HEK293 (cell line): ENCODE data around the gene TAF12.

ENCODE experiments used
- BCL11B ChIP-seq: fragments of 450-650 bp; formaldehyde crosslinking; IDR thresholded peaks from 2 replicates; pipeline ENCODE4 v1.5.1; 2016; ENCODE audit warnings: low read depth, missing biosample characterization, missing genetic modification characterization
- EGR2 ChIP-seq: fragments of 450-650 bp; formaldehyde crosslinking; IDR thresholded peaks from 2 replicates; pipeline ENCODE4 v1.5.1; 2016; ENCODE audit warnings: low read depth, missing biosample characterization, missing genetic modification characterization
- GLIS2 ChIP-seq: fragments of 450-650 bp; formaldehyde crosslinking; IDR thresholded peaks from 2 replicates; pipeline ENCODE4 v1.5.1; 2016; ENCODE audit warnings: missing biosample characterization, missing genetic modification characterization
- HOXD13 ChIP-seq: sonication (generic); formaldehyde crosslinking; IDR thresholded peaks from 2 replicates; pipeline ENCODE4 v1.8.0; 2022; ENCODE audit warnings: missing genetic modification reagents, borderline replicate concordance
- KLF8 ChIP-seq: fragments of 450-650 bp; formaldehyde crosslinking; IDR thresholded peaks from 2 replicates; pipeline ENCODE4 v1.5.1; 2016; ENCODE audit warnings: missing biosample characterization, missing genetic modification characterization
- KLF9 ChIP-seq: fragments of 450-650 bp; formaldehyde crosslinking; IDR thresholded peaks from 2 replicates; pipeline ENCODE4 v1.5.1; 2016; ENCODE audit warnings: missing biosample characterization, missing genetic modification characterization, low read depth
- MEIS1 ChIP-seq: sonication (generic); formaldehyde crosslinking; IDR thresholded peaks from 2 replicates; pipeline ENCODE4 v1.8.1; 2022; ENCODE audit warnings: missing genetic modification reagents, mild to moderate bottlenecking, borderline replicate concordance
- MYNN ChIP-seq: fragments of 450-650 bp; formaldehyde crosslinking; IDR thresholded peaks from 2 replicates; pipeline ENCODE4 v1.5.1; 2016; ENCODE audit warnings: missing biosample characterization, missing genetic modification characterization, borderline replicate concordance
- OVOL3 ChIP-seq: fragments of 450-650 bp; formaldehyde crosslinking; IDR thresholded peaks from 2 replicates; pipeline ENCODE4 v1.5.1; 2016; ENCODE audit warnings: missing biosample characterization, missing genetic modification characterization
- PRDM4 ChIP-seq: fragments of 450-650 bp; formaldehyde crosslinking; IDR thresholded peaks from 2 replicates; pipeline ENCODE4 v1.5.1; 2017; ENCODE audit warnings: missing biosample characterization, missing genetic modification characterization
- SCRT1 ChIP-seq: fragments of 450-650 bp; formaldehyde crosslinking; IDR thresholded peaks from 2 replicates; pipeline ENCODE4 v1.5.1; 2016; ENCODE audit warnings: missing biosample characterization, missing genetic modification characterization, borderline replicate concordance
- SP3 ChIP-seq: fragments of 450-650 bp; formaldehyde crosslinking; IDR thresholded peaks from 2 replicates; pipeline ENCODE4 v1.5.1; 2016; ENCODE audit warnings: missing biosample characterization, missing genetic modification characterization
- TRIM28 ChIP-seq: IDR thresholded peaks from 2 replicates; pipeline ENCODE4 v1.6.1; 2011; ENCODE audit warnings: low read length, control low read depth, borderline replicate concordance
- ZBTB20 ChIP-seq: fragments of 450-650 bp; formaldehyde crosslinking; IDR thresholded peaks from 2 replicates; pipeline ENCODE4 v1.5.1; 2016; ENCODE audit warnings: missing biosample characterization, missing genetic modification characterization
- ZEB2 ChIP-seq: fragments of 450-650 bp; formaldehyde crosslinking; IDR thresholded peaks from 2 replicates; pipeline ENCODE4 v1.5.1; 2016; ENCODE audit warnings: missing biosample characterization, missing genetic modification characterization
- ZFP37 ChIP-seq: fragments of 450-650 bp; formaldehyde crosslinking; IDR thresholded peaks from 2 replicates; pipeline ENCODE4 v1.5.1; 2016; ENCODE audit warnings: missing biosample characterization, missing genetic modification characterization
- ZFP69B ChIP-seq: fragments of 450-650 bp; formaldehyde crosslinking; IDR thresholded peaks from 2 replicates; pipeline ENCODE4 v1.5.1; 2016; ENCODE audit warnings: missing biosample characterization, missing genetic modification characterization
- ZNF146 ChIP-seq: fragments of 450-650 bp; formaldehyde crosslinking; IDR thresholded peaks from 2 replicates; pipeline ENCODE4 v1.5.1; 2016; ENCODE audit warnings: missing biosample characterization, missing genetic modification characterization
- ZNF266 ChIP-seq: fragments of 450-650 bp; formaldehyde crosslinking; IDR thresholded peaks from 2 replicates; pipeline ENCODE4 v1.5.1; 2016; ENCODE audit warnings: missing biosample characterization, missing genetic modification characterization, low read depth
- ZNF302 ChIP-seq: fragments of 450-650 bp; formaldehyde crosslinking; IDR thresholded peaks from 2 replicates; pipeline ENCODE4 v1.5.1; 2016; ENCODE audit warnings: missing biosample characterization, missing genetic modification characterization, low read depth
- ZNF501 ChIP-seq: fragments of 450-650 bp; formaldehyde crosslinking; IDR thresholded peaks from 2 replicates; pipeline ENCODE4 v1.5.1; 2016; ENCODE audit warnings: missing biosample characterization, missing genetic modification characterization
- ZNF529 ChIP-seq: fragments of 450-650 bp; formaldehyde crosslinking; IDR thresholded peaks from 2 replicates; pipeline ENCODE4 v1.5.1; 2017; ENCODE audit warnings: missing genetic modification characterization, missing biosample characterization; ENCODE audit not compliant: insufficient replicate concordance
- ZNF530 ChIP-seq: fragments of 450-650 bp; formaldehyde crosslinking; IDR thresholded peaks from 2 replicates; pipeline ENCODE4 v1.5.1; 2016; ENCODE audit warnings: low read depth, missing biosample characterization, missing genetic modification characterization
- ZNF561 ChIP-seq: fragments of 450-650 bp; IDR thresholded peaks from 2 replicates; pipeline ENCODE4 v1.5.1; 2018; ENCODE audit warnings: missing biosample characterization, missing genetic modification characterization, borderline replicate concordance
- ZNF610 ChIP-seq: fragments of 450-650 bp; formaldehyde crosslinking; IDR thresholded peaks from 2 replicates; pipeline ENCODE4 v1.5.1; 2016; ENCODE audit warnings: missing biosample characterization, missing genetic modification characterization, borderline replicate concordance
- ZNF621 ChIP-seq: fragments of 450-650 bp; formaldehyde crosslinking; IDR thresholded peaks from 2 replicates; pipeline ENCODE4 v1.5.1; 2017; ENCODE audit warnings: missing biosample characterization, missing genetic modification characterization
- ZNF623 ChIP-seq: fragments of 450-650 bp; formaldehyde crosslinking; IDR thresholded peaks from 2 replicates; pipeline ENCODE4 v1.5.1; 2016; ENCODE audit warnings: missing biosample characterization, missing genetic modification characterization
- ZNF624 ChIP-seq: fragments of 450-650 bp; formaldehyde crosslinking; IDR thresholded peaks from 2 replicates; pipeline ENCODE4 v1.5.1; 2017; ENCODE audit warnings: missing biosample characterization, missing genetic modification characterization
- ZNF654 ChIP-seq: fragments of 450-650 bp; formaldehyde crosslinking; IDR thresholded peaks from 2 replicates; pipeline ENCODE4 v1.5.1; 2016; ENCODE audit warnings: low read depth, missing biosample characterization, missing genetic modification characterization
- ZNF707 ChIP-seq: fragments of 450-650 bp; formaldehyde crosslinking; IDR thresholded peaks from 2 replicates; pipeline ENCODE4 v1.5.1; 2016; ENCODE audit warnings: missing biosample characterization, missing genetic modification characterization
- TF ChIP-seq, protein P1 (sequence below): fragments of 450-650 bp; formaldehyde crosslinking; IDR thresholded peaks from 2 replicates; pipeline ENCODE4 v1.5.1; 2017; ENCODE audit warnings: missing biosample characterization, missing genetic modification characterization
- TF ChIP-seq, protein P2 (sequence below): fragments of 450-650 bp; formaldehyde crosslinking; IDR thresholded peaks from 2 replicates; pipeline ENCODE4; 2016; ENCODE audit warnings: missing biosample characterization, missing genetic modification characterization
- TF ChIP-seq, protein P3 (sequence below): fragments of 450-650 bp; formaldehyde crosslinking; IDR thresholded peaks from 2 replicates; pipeline ENCODE4 v1.5.1; 2016; ENCODE audit warnings: missing biosample characterization, missing genetic modification characterization

The TAF12 gene

DNA sequence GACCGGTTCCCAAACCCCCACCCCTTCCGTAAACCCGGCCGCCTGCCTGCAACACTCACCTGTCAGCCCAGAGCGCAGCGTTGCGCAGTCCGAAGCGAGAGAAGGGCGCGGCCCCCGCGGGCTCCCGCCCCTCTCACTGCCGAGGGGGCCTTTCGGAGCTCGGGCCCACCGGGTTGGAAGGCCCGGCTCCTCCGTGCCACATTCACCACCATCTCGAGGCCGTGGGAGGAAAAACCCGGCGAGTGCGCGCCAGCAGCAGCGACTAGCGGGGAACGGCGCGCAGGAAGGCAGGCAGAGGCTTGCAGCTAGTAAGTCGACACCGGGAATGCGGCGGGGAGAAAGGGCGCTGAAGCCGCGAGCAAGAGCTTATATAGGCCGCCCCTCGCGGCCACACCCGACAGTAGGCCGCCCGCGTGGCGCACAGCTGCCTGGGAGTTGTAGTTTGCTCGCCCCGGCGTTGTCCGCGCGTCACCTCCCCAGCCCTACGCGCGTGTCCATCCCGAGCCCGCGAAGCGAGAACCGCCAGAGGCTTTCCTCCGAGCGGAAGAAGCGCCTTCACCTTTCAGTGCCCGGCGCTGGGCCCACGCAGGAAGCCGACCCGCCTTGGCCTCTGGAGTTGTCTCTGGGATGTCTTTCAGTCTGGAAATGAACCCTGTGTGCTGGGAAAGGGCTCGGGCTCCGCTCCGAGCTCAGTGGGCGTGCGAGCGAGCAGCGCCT, 61.2 kb downstream of the TAF12 start (continued):
- TF ChIP-seq, protein P1, sequence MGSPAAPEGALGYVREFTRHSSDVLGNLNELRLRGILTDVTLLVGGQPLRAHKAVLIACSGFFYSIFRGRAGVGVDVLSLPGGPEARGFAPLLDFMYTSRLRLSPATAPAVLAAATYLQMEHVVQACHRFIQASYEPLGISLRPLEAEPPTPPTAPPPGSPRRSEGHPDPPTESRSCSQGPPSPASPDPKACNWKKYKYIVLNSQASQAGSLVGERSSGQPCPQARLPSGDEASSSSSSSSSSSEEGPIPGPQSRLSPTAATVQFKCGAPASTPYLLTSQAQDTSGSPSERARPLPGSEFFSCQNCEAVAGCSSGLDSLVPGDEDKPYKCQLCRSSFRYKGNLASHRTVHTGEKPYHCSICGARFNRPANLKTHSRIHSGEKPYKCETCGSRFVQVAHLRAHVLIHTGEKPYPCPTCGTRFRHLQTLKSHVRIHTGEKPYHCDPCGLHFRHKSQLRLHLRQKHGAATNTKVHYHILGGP (tag by site-specific recombination) = 0 out of 2 replicates have a peak, but pooled peaks have one; percentile 29
- peak; percentile 37 for TF ChIP-seq EGR2 (tag by site-specific recombination)
- TF ChIP-seq ZNF707 (tag by site-specific recombination) = no peak
- peak; percentile 85; the same call in 1 of the 2 replicates for TF ChIP-seq ZNF610 (tag by site-specific recombination)
- TF ChIP-seq ZBTB20 (tag by site-specific recombination) = peak; percentile 91; the same call in 1 of the 2 replicates
- peak; percentile 40; the same call in 1 of the 2 replicates for TF ChIP-seq OVOL3
- no peak for TF ChIP-seq ZNF302 (tag by site-specific recombination)
- TF ChIP-seq ZNF654 (tag by site-specific recombination) = no peak
- TF ChIP-seq ZNF561 (tag by site-specific recombination) = peak; percentile 92; the same call in 1 of the 2 replicates
- no peak for TF ChIP-seq ZNF529
- TF ChIP-seq, protein P2, sequence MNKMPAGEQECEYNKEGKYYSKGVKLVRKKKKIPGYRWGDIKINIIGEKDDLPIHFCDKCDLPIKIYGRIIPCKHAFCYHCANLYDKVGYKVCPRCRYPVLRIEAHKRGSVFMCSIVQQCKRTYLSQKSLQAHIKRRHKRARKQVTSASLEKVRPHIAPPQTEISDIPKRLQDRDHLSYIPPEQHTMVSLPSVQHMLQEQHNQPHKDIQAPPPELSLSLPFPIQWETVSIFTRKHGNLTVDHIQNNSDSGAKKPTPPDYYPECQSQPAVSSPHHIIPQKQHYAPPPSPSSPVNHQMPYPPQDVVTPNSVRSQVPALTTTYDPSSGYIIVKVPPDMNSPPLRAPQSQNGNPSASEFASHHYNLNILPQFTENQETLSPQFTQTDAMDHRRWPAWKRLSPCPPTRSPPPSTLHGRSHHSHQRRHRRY (tag by site-specific recombination) = peak; percentile 88; the same call in 1 of the 2 replicates
- TF ChIP-seq ZNF621 = no peak
- TF ChIP-seq ZNF266 (tag by site-specific recombination) = no peak
- peak; percentile 99 for TF ChIP-seq ZFP37 (tag by site-specific recombination)
- TF ChIP-seq ZNF624 = peak; percentile 94
- TF ChIP-seq ZNF530 (tag by site-specific recombination) = no peak
- no peak for TF ChIP-seq HOXD13
- 0 out of 2 replicates have a peak, but pooled peaks have one; percentile 43 for TF ChIP-seq MYNN (tag by site-specific recombination)
- peak; percentile 27; the same call in 1 of the 2 replicates for TF ChIP-seq MEIS1 (CRISPR knock-in tag)
- TF ChIP-seq BCL11B (tag by site-specific recombination) = peak; percentile 76; the same call in 1 of the 2 replicates
- no peak for TF ChIP-seq TRIM28
- TF ChIP-seq KLF9 (tag by site-specific recombination) = peak; percentile 95
- peak; percentile 57; the same call in 1 of the 2 replicates for TF ChIP-seq SCRT1 (tag by site-specific recombination)
- TF ChIP-seq GLIS2 (tag by site-specific recombination) = peak; percentile 57; the same call in 1 of the 2 replicates
- TF ChIP-seq ZNF501 (tag by site-specific recombination) = peak; percentile 97; the same call in 1 of the 2 replicates
- TF ChIP-seq SP3 (tag by site-specific recombination) = peak; percentile 98
- TF ChIP-seq ZFP69B = 0 out of 2 replicates have a peak, but pooled peaks have one; percentile 58
- TF ChIP-seq ZNF146 (tag by site-specific recombination) = peak; percentile 63
- TF ChIP-seq PRDM4 = peak; percentile 50
- TF ChIP-seq, protein P3, sequence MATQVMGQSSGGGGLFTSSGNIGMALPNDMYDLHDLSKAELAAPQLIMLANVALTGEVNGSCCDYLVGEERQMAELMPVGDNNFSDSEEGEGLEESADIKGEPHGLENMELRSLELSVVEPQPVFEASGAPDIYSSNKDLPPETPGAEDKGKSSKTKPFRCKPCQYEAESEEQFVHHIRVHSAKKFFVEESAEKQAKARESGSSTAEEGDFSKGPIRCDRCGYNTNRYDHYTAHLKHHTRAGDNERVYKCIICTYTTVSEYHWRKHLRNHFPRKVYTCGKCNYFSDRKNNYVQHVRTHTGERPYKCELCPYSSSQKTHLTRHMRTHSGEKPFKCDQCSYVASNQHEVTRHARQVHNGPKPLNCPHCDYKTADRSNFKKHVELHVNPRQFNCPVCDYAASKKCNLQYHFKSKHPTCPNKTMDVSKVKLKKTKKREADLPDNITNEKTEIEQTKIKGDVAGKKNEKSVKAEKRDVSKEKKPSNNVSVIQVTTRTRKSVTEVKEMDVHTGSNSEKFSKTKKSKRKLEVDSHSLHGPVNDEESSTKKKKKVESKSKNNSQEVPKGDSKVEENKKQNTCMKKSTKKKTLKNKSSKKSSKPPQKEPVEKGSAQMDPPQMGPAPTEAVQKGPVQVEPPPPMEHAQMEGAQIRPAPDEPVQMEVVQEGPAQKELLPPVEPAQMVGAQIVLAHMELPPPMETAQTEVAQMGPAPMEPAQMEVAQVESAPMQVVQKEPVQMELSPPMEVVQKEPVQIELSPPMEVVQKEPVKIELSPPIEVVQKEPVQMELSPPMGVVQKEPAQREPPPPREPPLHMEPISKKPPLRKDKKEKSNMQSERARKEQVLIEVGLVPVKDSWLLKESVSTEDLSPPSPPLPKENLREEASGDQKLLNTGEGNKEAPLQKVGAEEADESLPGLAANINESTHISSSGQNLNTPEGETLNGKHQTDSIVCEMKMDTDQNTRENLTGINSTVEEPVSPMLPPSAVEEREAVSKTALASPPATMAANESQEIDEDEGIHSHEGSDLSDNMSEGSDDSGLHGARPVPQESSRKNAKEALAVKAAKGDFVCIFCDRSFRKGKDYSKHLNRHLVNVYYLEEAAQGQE (tag by site-specific recombination) = peak; percentile 29; the same call in 1 of the 2 replicates
- TF ChIP-seq ZNF623 (tag by site-specific recombination) = peak; percentile 31
- TF ChIP-seq ZEB2 (tag by site-specific recombination) = peak; percentile 78
- TF ChIP-seq KLF8 (tag by site-specific recombination) = peak; percentile 99
